HEK293T (cell line): ENCODE results near the gene GANC.

ENCODE experiments used
- CTCF ChIA-PET: fragments of 350-600 bp; formaldehyde crosslinking; extraction: SDS; loops from one replicate; lab custom pipeline; 2021; ENCODE audit warnings: antibody characterized with exemption, inconsistent platforms; lab: Yijun Ruan, JAX
- POLR2A ChIA-PET: fragments of 350-600 bp; formaldehyde crosslinking; extraction: SDS; loops from one replicate; lab custom pipeline; 2020; ENCODE audit warnings: antibody characterized with exemption, inconsistent platforms; lab: Yijun Ruan, JAX
- DNase-seq: peaks from one replicate; pipeline ENCODE4 v3.0.0; 2012; ENCODE audit warnings: mixed read lengths; ENCODE audit errors: extremely low spot score
- ARNT ChIP-seq: fragments of 450-650 bp; IDR thresholded peaks from 2 replicates; pipeline ENCODE4 v1.6.1; 2017; ENCODE audit warnings: mild to moderate bottlenecking
- BHLHE40 ChIP-seq: fragments of 450-650 bp; IDR thresholded peaks from 2 replicates; pipeline ENCODE4 v1.6.1; 2016; ENCODE audit warnings: mild to moderate bottlenecking, moderate library complexity, borderline replicate concordance
- CTBP1 ChIP-seq: fragments of 450-650 bp; IDR thresholded peaks from 2 replicates; pipeline ENCODE4 v1.6.1; 2016; ENCODE audit warnings: borderline replicate concordance
- ELF4 ChIP-seq: fragments of 450-650 bp; IDR thresholded peaks from 2 replicates; pipeline ENCODE4 v1.6.1; 2017; ENCODE audit warnings: antibody characterized with exemption
- FOXA1 ChIP-seq: fragments of 450-650 bp; IDR thresholded peaks from 2 replicates; pipeline ENCODE4 v1.6.1; 2016; ENCODE audit warnings: mild to moderate bottlenecking
- FOXK2 ChIP-seq: fragments of 450-650 bp; IDR thresholded peaks from 2 replicates; pipeline ENCODE4 v1.6.1; 2016; ENCODE audit warnings: mild to moderate bottlenecking
- FOXM1 ChIP-seq: fragments of 450-650 bp; IDR thresholded peaks from 2 replicates; pipeline ENCODE4 v1.6.1; 2017; ENCODE audit warnings: mild to moderate bottlenecking, borderline replicate concordance
- HDGF ChIP-seq: fragments of 450-650 bp; IDR thresholded peaks from 2 replicates; pipeline ENCODE4 v1.6.1; 2017; ENCODE audit warnings: antibody characterized with exemption, borderline replicate concordance
- L3MBTL2 ChIP-seq: fragments of 450-650 bp; conservative IDR thresholded peaks from 2 replicates; pipeline ENCODE4 v1.6.1; 2016; ENCODE audit warnings: mild to moderate bottlenecking
- LEF1 ChIP-seq: fragments of 450-650 bp; IDR thresholded peaks from 2 replicates; pipeline ENCODE4 v1.6.1; 2017; ENCODE audit warnings: mild to moderate bottlenecking, borderline replicate concordance
- NFRKB ChIP-seq: fragments of 450-650 bp; IDR thresholded peaks from 2 replicates; pipeline ENCODE4 v1.6.1; 2016; ENCODE audit warnings: mild to moderate bottlenecking, moderate library complexity
- SP1 ChIP-seq: fragments of 450-650 bp; IDR thresholded peaks from 2 replicates; pipeline ENCODE4 v1.6.1; 2017
- SUZ12 ChIP-seq: fragments of 450-650 bp; IDR thresholded peaks from 2 replicates; pipeline ENCODE4 v1.6.1; 2016; ENCODE audit warnings: mild to moderate bottlenecking
- TARDBP ChIP-seq: fragments of 450-650 bp; IDR thresholded peaks from 2 replicates; pipeline ENCODE4 v1.6.1; 2016
- ZNF384 ChIP-seq: fragments of 450-650 bp; IDR thresholded peaks from 2 replicates; pipeline ENCODE4 v1.6.1; 2016
- TF ChIP-seq, protein P1 (sequence below): fragments of 450-650 bp; IDR thresholded peaks from 2 replicates; pipeline ENCODE4 v1.6.1; 2016

Gene GANC

DNA sequence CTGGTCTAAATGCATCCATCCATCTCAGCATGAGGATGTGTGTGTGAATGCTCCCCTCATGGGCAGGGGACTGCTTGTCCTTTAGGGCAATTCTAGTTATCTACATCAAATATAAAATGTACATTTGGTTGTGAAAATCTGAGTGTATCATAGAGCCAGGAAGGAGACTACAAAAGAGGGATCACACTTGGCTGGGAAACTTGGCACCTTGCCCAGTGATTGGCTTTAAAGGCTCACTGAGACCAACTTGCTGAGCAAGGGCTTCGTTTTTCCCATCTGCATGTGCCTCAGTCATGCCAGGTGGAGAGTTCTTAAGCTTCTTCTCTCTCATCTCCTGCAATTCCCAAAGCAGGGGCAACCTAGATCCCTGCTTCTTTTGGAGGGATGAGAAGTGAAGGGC, 91.5 kb downstream of the GANC start:
- ChIA-PET CTCF (no interaction called here), POLR2A (interaction anchor here (1.0 kb wide), 1 partner anchor 91 kb away, joined by 3 read pairs; no protein-coding TSS in a partner anchor)
- no peak for DNase-seq
- TF ChIP-seq SUZ12: no peak
- TF ChIP-seq FOXM1: no peak
- TF ChIP-seq, protein P1, sequence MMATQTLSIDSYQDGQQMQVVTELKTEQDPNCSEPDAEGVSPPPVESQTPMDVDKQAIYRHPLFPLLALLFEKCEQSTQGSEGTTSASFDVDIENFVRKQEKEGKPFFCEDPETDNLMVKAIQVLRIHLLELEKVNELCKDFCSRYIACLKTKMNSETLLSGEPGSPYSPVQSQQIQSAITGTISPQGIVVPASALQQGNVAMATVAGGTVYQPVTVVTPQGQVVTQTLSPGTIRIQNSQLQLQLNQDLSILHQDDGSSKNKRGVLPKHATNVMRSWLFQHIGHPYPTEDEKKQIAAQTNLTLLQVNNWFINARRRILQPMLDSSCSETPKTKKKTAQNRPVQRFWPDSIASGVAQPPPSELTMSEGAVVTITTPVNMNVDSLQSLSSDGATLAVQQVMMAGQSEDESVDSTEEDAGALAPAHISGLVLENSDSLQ: no peak
- TF ChIP-seq LEF1: no peak
- no peak for TF ChIP-seq FOXK2
- TF ChIP-seq HDGF: no peak
- TF ChIP-seq SP1: no peak
- no peak for TF ChIP-seq CTBP1
- no peak for TF ChIP-seq FOXA1
- TF ChIP-seq L3MBTL2: no peak
- TF ChIP-seq ZNF384: no peak
- TF ChIP-seq TARDBP: no peak

DNA sequence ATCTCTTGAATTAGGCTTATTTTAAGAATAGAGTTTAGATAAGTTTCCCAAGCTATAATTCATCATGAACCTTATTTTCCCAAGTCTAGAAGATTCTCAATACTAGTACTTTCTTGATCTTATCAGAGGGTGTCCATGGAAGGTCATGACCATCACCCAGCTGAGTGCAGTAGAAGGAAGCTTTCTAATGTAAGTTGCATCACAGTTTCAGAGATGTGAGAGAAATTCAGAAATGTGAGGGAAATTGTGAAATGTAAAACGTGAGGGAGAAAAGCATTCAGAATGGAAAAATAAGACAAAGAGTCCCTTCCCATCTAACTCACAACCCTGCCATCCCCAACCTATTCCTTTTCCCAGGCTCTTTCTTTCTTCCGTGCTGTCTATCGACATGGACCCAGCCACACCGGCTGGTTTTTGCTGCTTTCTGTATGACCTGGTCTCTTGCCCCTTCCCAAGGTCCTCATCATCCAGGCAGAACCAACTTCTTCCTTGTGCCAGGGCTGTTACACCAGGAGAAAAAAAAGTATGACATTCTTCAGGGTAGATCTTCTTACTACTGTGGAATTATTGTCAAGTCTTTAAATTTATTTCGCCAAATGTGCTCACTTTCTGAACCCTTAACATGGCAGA, 93.0 kb downstream of the GANC start:
- CTCF ChIA-PET: no interaction called here
- no peak for TF ChIP-seq SP1
- no peak for TF ChIP-seq CTBP1
- TF ChIP-seq BHLHE40: no peak
- no peak for TF ChIP-seq FOXA1
- no peak for TF ChIP-seq FOXK2
- TF ChIP-seq HDGF: no peak
- TF ChIP-seq, protein P1: no peak
- no peak for TF ChIP-seq L3MBTL2
- TF ChIP-seq ZNF384: no peak
- POLR2A ChIA-PET: no interaction called here
- DNase-seq: no peak

DNA sequence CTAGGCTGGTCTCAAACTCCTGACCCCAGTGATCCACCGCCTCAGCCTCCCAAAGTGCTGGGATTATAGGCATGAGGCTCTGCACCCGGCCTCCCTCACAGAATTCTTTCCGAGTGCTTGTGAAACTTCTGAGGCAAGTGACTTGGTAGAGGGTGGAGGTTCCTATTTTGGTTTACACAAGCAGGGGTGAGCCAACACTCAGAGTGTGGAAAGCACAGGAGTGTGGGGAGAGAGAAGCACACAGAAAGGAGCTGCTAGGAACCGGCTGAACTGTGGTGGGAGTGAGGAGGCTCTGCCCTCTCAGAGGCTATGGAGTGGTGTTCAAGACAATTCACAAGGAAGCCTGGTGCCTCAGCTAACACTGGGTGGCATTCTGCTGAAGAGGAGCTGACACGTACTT, 94.0 kb downstream of the GANC start:
- ChIA-PET POLR2A (no interaction called here), CTCF (no interaction called here)
- TF ChIP-seq, protein P1: no peak
- TF ChIP-seq SUZ12 (no peak), ARNT (no peak)

DNA sequence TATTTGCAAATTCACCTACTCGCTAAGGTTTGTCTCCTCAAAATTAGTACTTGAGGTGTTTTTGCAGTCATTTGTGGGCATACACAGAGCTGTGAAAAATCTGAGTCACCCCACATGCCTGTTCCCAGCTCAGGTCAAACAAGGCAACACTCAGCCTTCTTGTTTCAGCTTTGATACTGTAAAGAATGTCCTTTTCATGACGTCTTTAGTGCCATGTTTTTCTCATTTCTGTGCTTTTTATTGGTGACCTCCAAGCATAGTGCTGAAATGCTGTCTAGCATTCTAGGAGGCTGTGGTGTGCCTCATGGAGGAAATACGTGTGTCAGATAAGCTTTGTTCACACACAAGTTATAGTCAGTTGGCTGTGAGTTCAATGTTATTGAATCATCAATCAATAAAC, 95.1 kb downstream of the GANC start:
- TF ChIP-seq FOXK2 (no peak), ELF4 (no peak), SP1 (no peak), ARNT (no peak), ZNF384 (no peak), NFRKB (no peak), HDGF (no peak), CTBP1 (no peak), FOXA1 (no peak), SUZ12 (no peak), TARDBP (no peak), FOXM1 (no peak), LEF1 (no peak), BHLHE40 (no peak)
- TF ChIP-seq, protein P1: no peak
- ChIA-PET POLR2A (no interaction called here), CTCF (no interaction called here)
- DNase-seq: no peak

More for the DNA sequence above, 94.0 kb downstream of the GANC start:
- no peak for DNase-seq

DNA sequence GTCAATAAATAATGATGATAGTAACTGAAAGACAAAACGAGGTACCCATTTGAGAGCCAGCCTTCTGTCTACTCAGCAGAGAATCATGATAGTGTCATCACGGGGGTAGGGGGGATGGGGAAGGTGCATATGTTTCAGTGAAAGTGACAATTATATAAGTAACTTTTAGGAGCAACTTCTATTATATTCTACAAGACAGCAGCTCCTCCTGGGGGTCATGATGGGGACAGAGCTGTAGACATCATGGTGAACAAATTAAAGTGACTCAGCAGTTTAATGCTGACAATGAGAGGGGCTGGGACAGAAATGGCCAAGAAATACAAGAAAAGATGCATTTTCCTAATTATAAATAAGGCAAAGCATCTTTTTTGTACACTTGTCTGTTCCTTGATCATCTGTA, 98.1 kb downstream of the GANC start:
- DNase-seq: no peak
- POLR2A ChIA-PET: no interaction called here
- TF ChIP-seq TARDBP (no peak), SP1 (no peak), SUZ12 (no peak), FOXK2 (no peak)
- CTCF ChIA-PET: no interaction called here

DNA sequence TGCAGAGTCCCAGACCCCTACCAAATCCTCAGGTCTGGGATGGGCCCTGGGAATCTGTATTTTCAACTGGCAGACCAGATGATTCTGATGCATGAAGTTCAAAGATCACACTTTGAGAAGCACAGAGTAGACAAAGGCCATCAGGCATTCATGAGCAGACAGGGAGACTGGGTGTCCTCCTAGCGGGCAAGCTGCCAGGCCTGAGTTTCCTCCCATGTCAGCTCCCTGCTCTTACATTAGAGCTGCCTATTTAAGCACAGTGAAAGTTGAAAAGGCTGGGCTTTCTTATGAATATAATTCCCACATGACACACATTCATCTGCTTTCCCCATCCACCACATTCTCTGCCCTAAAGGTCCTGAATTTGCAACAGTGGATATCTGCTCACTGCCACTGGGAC, 100.3 kb downstream of the GANC start:
- no peak for DNase-seq
- CTCF ChIA-PET: no interaction called here
- TF ChIP-seq, protein P1: no peak
- no peak for TF ChIP-seq L3MBTL2
- no peak for TF ChIP-seq ZNF384
- no peak for TF ChIP-seq LEF1
- TF ChIP-seq TARDBP: no peak
- no peak for TF ChIP-seq FOXA1
- TF ChIP-seq BHLHE40: no peak
- TF ChIP-seq ELF4: no peak
- no peak for TF ChIP-seq SP1
- TF ChIP-seq SUZ12: no peak
- TF ChIP-seq NFRKB: no peak
- TF ChIP-seq HDGF: no peak
- no peak for TF ChIP-seq FOXK2
- TF ChIP-seq FOXM1: no peak
- no peak for TF ChIP-seq CTBP1
- POLR2A ChIA-PET: no interaction called here
